ENCODE data around the gene MOB3A. TPM values are rescaled to one million over a fixed set of nuclear protein-coding genes. Genes with fewer than 3 reads are reported as not detected.

The MOB3A gene
- total RNA-seq, 4 donors from 2014 or later = 16.0 to 30.8 (median 22.2) TPM

GRCh38 chr19:2140138-2140569, 44.0 kb upstream of the MOB3A start:
- intact Hi-C loops (cut with DNase I; ENCODE audit: low total_unique reads) (no loop called here), in situ Hi-C loops (cut with MboI; ENCODE audit: low sequenced_read_pairs in 4 of 4) (no loop called here)
- H3K27me3 ChIP-seq = no peaks in the 10 kb centered on the region
- H3K27ac ChIP-seq = no peak overlapping the region
- H3K4me1 ChIP-seq = peaks cover 2 to 17% of the 10 kb centered on the region in 2 donors
- DNase-seq = no peak
- no peaks in the 10 kb centered on the region for H3K9me3 ChIP-seq
- no peak for ATAC-seq
- TF ChIP-seq POLR2A (IDR thresholded peaks at IDR 0.05) = no peak
- TF ChIP-seq, protein P1, sequence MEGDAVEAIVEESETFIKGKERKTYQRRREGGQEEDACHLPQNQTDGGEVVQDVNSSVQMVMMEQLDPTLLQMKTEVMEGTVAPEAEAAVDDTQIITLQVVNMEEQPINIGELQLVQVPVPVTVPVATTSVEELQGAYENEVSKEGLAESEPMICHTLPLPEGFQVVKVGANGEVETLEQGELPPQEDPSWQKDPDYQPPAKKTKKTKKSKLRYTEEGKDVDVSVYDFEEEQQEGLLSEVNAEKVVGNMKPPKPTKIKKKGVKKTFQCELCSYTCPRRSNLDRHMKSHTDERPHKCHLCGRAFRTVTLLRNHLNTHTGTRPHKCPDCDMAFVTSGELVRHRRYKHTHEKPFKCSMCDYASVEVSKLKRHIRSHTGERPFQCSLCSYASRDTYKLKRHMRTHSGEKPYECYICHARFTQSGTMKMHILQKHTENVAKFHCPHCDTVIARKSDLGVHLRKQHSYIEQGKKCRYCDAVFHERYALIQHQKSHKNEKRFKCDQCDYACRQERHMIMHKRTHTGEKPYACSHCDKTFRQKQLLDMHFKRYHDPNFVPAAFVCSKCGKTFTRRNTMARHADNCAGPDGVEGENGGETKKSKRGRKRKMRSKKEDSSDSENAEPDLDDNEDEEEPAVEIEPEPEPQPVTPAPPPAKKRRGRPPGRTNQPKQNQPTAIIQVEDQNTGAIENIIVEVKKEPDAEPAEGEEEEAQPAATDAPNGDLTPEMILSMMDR (IDR thresholded peaks at IDR 0.05 in 4 of 5, conservative IDR thresholded peaks at IDR 0.05 in 1 of 5) = no peak
- no peak overlapping the region for H3K4me3 ChIP-seq
- peaks cover 0 to 12% of the 10 kb centered on the region in 2 donors for H3K36me3 ChIP-seq

DNA sequence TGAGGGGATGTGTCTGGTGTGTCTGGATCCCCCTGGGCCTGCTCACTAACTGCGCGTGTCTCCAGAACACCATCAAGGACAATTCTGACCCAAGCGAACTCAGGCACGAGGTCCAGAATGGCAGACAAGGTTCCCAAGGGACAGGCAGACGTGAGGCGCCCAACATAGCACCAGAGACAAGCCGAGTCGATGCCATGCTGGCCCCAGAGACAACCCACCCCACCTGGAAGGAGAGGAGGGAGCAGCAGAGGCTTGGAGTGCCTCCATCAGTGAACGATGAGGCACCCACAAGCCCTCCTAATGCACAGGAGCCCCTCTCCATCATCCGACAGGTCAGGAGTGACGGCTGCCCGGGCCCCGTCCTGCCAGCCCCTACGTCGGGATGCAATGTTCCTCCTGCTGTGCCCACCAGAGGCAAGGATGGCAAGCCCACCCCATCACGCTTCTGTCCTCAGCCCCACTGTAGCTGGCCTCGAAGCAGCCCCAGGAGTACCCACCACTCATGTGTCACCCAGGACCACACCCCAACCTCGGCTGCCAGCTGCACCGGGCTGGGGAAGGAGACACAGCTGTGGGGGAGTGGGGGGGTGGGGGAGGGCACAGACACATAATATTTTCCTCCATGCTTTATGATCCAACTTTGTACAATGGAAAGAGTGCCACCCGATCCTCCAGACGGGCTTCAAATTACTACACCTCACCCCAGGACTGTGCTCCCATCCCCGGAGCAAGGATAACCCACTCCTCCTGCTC, 43.4 kb upstream of the MOB3A start:
- Histone ChIP-seq H3K36me3 (peaks cover 0 to 12% of the 10 kb centered on the region in 2 donors), H3K27ac (peak overlapping the region in 2 of 4 donors; percentile 80 to 86), H3K9me3 (no peaks in the 10 kb centered on the region), H3K4me3 (no peak overlapping the region), H3K4me1 (peaks cover 0 to 17% of the 10 kb centered on the region in 2 donors), H3K27me3 (no peaks in the 10 kb centered on the region)
- TF ChIP-seq, protein P1 (IDR thresholded peaks at IDR 0.05 in 4 of 5, conservative IDR thresholded peaks at IDR 0.05 in 1 of 5) = no peak
- TF ChIP-seq POLR2A (IDR thresholded peaks at IDR 0.05) = no peak
- no peak for DNase-seq
- in situ Hi-C loops (cut with MboI; ENCODE audit: low sequenced_read_pairs in 4 of 4) (no loop called here), intact Hi-C loops (cut with DNase I; ENCODE audit: low total_unique reads) (no loop called here)
- no peak for ATAC-seq

DNA sequence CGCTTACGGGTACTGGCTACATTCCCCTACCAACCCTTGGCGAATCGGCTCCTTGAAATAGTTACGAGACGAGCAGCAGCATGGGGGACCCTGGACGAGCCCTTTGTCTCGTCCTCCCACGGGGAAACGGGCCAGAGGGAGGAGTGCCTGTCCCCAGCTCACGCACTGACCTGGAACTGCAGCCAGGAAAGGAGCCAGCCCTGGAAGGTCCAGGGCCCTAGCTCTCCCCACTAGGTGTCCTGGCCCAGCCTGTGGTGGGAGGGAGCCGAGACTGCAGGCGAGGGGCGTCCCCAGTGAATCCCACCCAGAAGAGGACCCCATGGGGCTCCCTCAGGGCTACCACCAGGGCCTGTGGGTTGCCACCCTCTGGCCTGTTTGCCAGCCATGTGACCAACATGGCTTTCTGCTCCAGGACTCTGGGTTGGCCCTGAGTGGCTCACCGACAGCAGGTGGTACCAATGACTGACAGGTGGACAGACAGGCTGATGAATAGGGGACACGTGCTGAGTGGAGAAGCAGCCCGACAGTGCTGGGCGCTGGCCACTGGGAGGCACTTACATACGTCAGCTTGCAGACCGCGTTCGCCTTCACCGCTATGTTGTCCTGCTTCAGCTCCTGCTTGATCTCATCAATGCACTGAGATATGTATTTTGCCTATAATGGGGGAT, 42.1 kb upstream of the MOB3A start:
- DNase-seq = peak; percentile 60 to 91
- no peaks in the 10 kb centered on the region for H3K27me3 ChIP-seq
- ATAC-seq = peak; percentile 83 to 97
- intact Hi-C loops (cut with DNase I; ENCODE audit: low total_unique reads) (no loop called here), in situ Hi-C loops (cut with MboI; ENCODE audit: low sequenced_read_pairs in 4 of 4) (no loop called here)
- H3K4me3 ChIP-seq = no peak overlapping the region
- peaks cover 0 to 17% of the 10 kb centered on the region in 2 donors for H3K4me1 ChIP-seq
- H3K9me3 ChIP-seq = no peaks in the 10 kb centered on the region
- peak overlapping the region; percentile 65 to 86 (median 77) for H3K27ac ChIP-seq
- H3K36me3 ChIP-seq = peaks cover 0 to 12% of the 10 kb centered on the region in 2 donors
- no peak for TF ChIP-seq POLR2A (IDR thresholded peaks at IDR 0.05)
- TF ChIP-seq, protein P1 (IDR thresholded peaks at IDR 0.05 in 4 of 5, conservative IDR thresholded peaks at IDR 0.05 in 1 of 5) = peak in 2 of 5 experiments; percentile 6 to 29

GRCh38 chr19:2136796-2137195, 40.7 kb upstream of the MOB3A start:
- in situ Hi-C loops (cut with MboI; ENCODE audit: low sequenced_read_pairs in 4 of 4) = no loop called here
- H3K9me3 ChIP-seq = no peaks in the 10 kb centered on the region
- H3K27me3 ChIP-seq = no peaks in the 10 kb centered on the region
- no peak overlapping the region for H3K4me3 ChIP-seq
- no peak for TF ChIP-seq POLR2A (IDR thresholded peaks at IDR 0.05)
- TF ChIP-seq, protein P1 (IDR thresholded peaks at IDR 0.05 in 4 of 5, conservative IDR thresholded peaks at IDR 0.05 in 1 of 5) = no peak
- DNase-seq = no peak
- no peak overlapping the region for H3K27ac ChIP-seq
- peaks cover 0 to 20% of the 10 kb centered on the region in 2 donors for H3K36me3 ChIP-seq
- intact Hi-C loops (cut with DNase I; ENCODE audit: low total_unique reads) = no loop called here
- peaks cover 0 to 17% of the 10 kb centered on the region in 2 donors for H3K4me1 ChIP-seq
- ATAC-seq = no peak
